Activated naive CD8-positive, alpha-beta T cell (primary cell): Measurements from ENCODE around the gene DGLUCY.
A peak's percentile ranks its signal among the peaks of the same experiment; 100 is the strongest.
"Not testable (repeated sequence)": the region's sequence is repeated elsewhere in the genome, so short reads cannot be mapped to it uniquely, and the experiment has no call there.

ENCODE experiments used
- H3K27ac Mint-ChIP-seq: one replicate; pipeline ENCODE4 v1.8.0; 2021; ENCODE audit warnings: mixed read lengths
- H3K27me3 Mint-ChIP-seq: one replicate; pipeline ENCODE4 v1.8.0; 2021; ENCODE audit warnings: mixed read lengths
- H3K36me3 Mint-ChIP-seq: one replicate; pipeline ENCODE4 v1.8.0; 2021; ENCODE audit warnings: mixed read lengths
- H3K4me1 Mint-ChIP-seq: one replicate; pipeline ENCODE4 v1.8.0; 2021; ENCODE audit warnings: low read depth, mixed read lengths
- H3K4me3 Mint-ChIP-seq: one replicate; pipeline ENCODE4 v1.8.0; 2021; ENCODE audit warnings: mild to moderate bottlenecking, mixed read lengths
- H3K9me3 Mint-ChIP-seq: one replicate; pipeline ENCODE4 v1.8.0; 2021; ENCODE audit warnings: low read depth, mixed read lengths

The DGLUCY gene

GRCh38 chr14:91159182-91159581 is 45.3 kb downstream of the DGLUCY start:
- H3K4me3 Mint-ChIP-seq, result no peak overlapping the region
- peaks cover 8% of the 10 kb centered on the region for H3K4me1 Mint-ChIP-seq
- no peaks in the 10 kb centered on the region for H3K9me3 Mint-ChIP-seq
- peaks cover 8% of the 10 kb centered on the region for H3K36me3 Mint-ChIP-seq
- H3K27me3 Mint-ChIP-seq, result no peaks in the 10 kb centered on the region
- H3K27ac Mint-ChIP-seq, result no peak overlapping the region

- Mint-ChIP-seq H3K9me3 (no peaks in the 10 kb centered on the region), H3K36me3 (peaks cover 8% of the 10 kb centered on the region), H3K4me3 (no peak overlapping the region), H3K4me1 (peaks cover 5% of the 10 kb centered on the region), H3K27me3 (no peaks in the 10 kb centered on the region), H3K27ac (no peak overlapping the region)
Observed at GRCh38 chr14:91159906-91160305, 46.0 kb downstream of the DGLUCY start.

GRCh38 chr14:91163316-91163715 is 49.4 kb downstream of the DGLUCY start:
- H3K36me3 Mint-ChIP-seq, result peaks cover 8% of the 10 kb centered on the region
- no peak overlapping the region for H3K27ac Mint-ChIP-seq
- no peaks in the 10 kb centered on the region for H3K4me1 Mint-ChIP-seq

GRCh38 chr14:91164676-91165075 is 50.8 kb downstream of the DGLUCY start:
- Mint-ChIP-seq H3K4me3 (no peak overlapping the region), H3K9me3 (no peaks in the 10 kb centered on the region), H3K36me3 (peaks cover 9% of the 10 kb centered on the region), H3K27me3 (no peaks in the 10 kb centered on the region), H3K27ac (no peak overlapping the region), H3K4me1 (no peaks in the 10 kb centered on the region)

More at GRCh38 chr14:91163316-91163715, 49.4 kb downstream of the DGLUCY start:
- no peaks in the 10 kb centered on the region for H3K27me3 Mint-ChIP-seq
- H3K4me3 Mint-ChIP-seq, result no peak overlapping the region
- H3K9me3 Mint-ChIP-seq, result no peaks in the 10 kb centered on the region

GRCh38 chr14:91167380-91167770 is 53.5 kb downstream of the DGLUCY start:
- Mint-ChIP-seq H3K4me3 (no peak overlapping the region), H3K9me3 (no peaks in the 10 kb centered on the region), H3K27ac (no peak overlapping the region), H3K4me1 (no peaks in the 10 kb centered on the region), H3K36me3 (peaks cover 3% of the 10 kb centered on the region), H3K27me3 (no peaks in the 10 kb centered on the region)

GRCh38 chr14:91169951-91170350 is 56.1 kb downstream of the DGLUCY start:
- Mint-ChIP-seq H3K9me3 (no peaks in the 10 kb centered on the region), H3K27me3 (no peaks in the 10 kb centered on the region), H3K27ac (no peak overlapping the region), H3K36me3 (peaks cover 3% of the 10 kb centered on the region), H3K4me3 (no peak overlapping the region), H3K4me1 (peaks cover 2% of the 10 kb centered on the region)

GRCh38 chr14:91170504-91171121 is 56.7 kb downstream of the DGLUCY start:
- peaks cover 2% of the 10 kb centered on the region for H3K4me1 Mint-ChIP-seq
- no peak overlapping the region for H3K4me3 Mint-ChIP-seq
- peak overlapping the region; percentile 10 for H3K27ac Mint-ChIP-seq
- no peaks in the 10 kb centered on the region for H3K9me3 Mint-ChIP-seq
- H3K36me3 Mint-ChIP-seq, result peaks cover 3% of the 10 kb centered on the region
- H3K27me3 Mint-ChIP-seq, result no peaks in the 10 kb centered on the region

- Mint-ChIP-seq H3K9me3 (no peaks in the 10 kb centered on the region), H3K27me3 (no peaks in the 10 kb centered on the region), H3K27ac (peak overlapping the region; percentile 73), H3K36me3 (peaks cover 3% of the 10 kb centered on the region), H3K4me3 (no peak overlapping the region), H3K4me1 (peaks cover 2% of the 10 kb centered on the region)
Observed at GRCh38 chr14:91171291-91171690, 57.4 kb downstream of the DGLUCY start.

- peaks cover 8% of the 10 kb centered on the region for H3K36me3 Mint-ChIP-seq
- H3K4me1 Mint-ChIP-seq, result peaks cover 11% of the 10 kb centered on the region
- H3K27me3 Mint-ChIP-seq, result no peaks in the 10 kb centered on the region
- H3K27ac Mint-ChIP-seq, result peak overlapping the region; percentile 82
- H3K9me3 Mint-ChIP-seq, result no peaks in the 10 kb centered on the region
- H3K4me3 Mint-ChIP-seq, result no peak overlapping the region
Observed at GRCh38 chr14:91173221-91173670, 59.4 kb downstream of the DGLUCY start.

- H3K27me3 Mint-ChIP-seq, result no peaks in the 10 kb centered on the region
- no peak overlapping the region for H3K27ac Mint-ChIP-seq
- no peak overlapping the region for H3K4me3 Mint-ChIP-seq
- H3K4me1 Mint-ChIP-seq, result peaks cover 11% of the 10 kb centered on the region
- H3K36me3 Mint-ChIP-seq, result peaks cover 5% of the 10 kb centered on the region
- H3K9me3 Mint-ChIP-seq, result no peaks in the 10 kb centered on the region
Observed at GRCh38 chr14:91173904-91174303, 60.0 kb downstream of the DGLUCY start.

GRCh38 chr14:91175291-91176201 is 61.7 kb downstream of the DGLUCY start:
- Mint-ChIP-seq H3K4me3 (no peak overlapping the region), H3K4me1 (peaks cover 11% of the 10 kb centered on the region), H3K9me3 (no peaks in the 10 kb centered on the region), H3K27ac (peak overlapping the region; percentile 41), H3K27me3 (no peaks in the 10 kb centered on the region), H3K36me3 (peaks cover 7% of the 10 kb centered on the region)

- Mint-ChIP-seq H3K4me3 (no peak overlapping the region), H3K27ac (peak overlapping the region; percentile 54), H3K9me3 (no peaks in the 10 kb centered on the region), H3K27me3 (no peaks in the 10 kb centered on the region), H3K36me3 (peaks cover 7% of the 10 kb centered on the region), H3K4me1 (peaks cover 11% of the 10 kb centered on the region)
Observed at GRCh38 chr14:91177073-91178034, 63.5 kb downstream of the DGLUCY start.

GRCh38 chr14:91180611-91181010 is 66.7 kb downstream of the DGLUCY start:
- no peak overlapping the region for H3K27ac Mint-ChIP-seq
- peaks cover 7% of the 10 kb centered on the region for H3K36me3 Mint-ChIP-seq
- no peaks in the 10 kb centered on the region for H3K27me3 Mint-ChIP-seq
- no peak overlapping the region for H3K4me3 Mint-ChIP-seq
- H3K4me1 Mint-ChIP-seq, result peaks cover 10% of the 10 kb centered on the region
- H3K9me3 Mint-ChIP-seq, result no peaks in the 10 kb centered on the region

- H3K4me3 Mint-ChIP-seq, H3K27me3 Mint-ChIP-seq, H3K27ac Mint-ChIP-seq, H3K4me1 Mint-ChIP-seq, H3K36me3 Mint-ChIP-seq, H3K9me3 Mint-ChIP-seq: not testable (repeated sequence)
Observed at GRCh38 chr14:91182753-91183152, 68.9 kb downstream of the DGLUCY start.
